Endothelial cell of umbilical vein (primary cell): ENCODE results near the gene CEACAM3. TPM values are rescaled to one million over a fixed set of nuclear protein-coding genes. Genes with fewer than 3 reads are reported as not detected.

Experiments
- BruUV-seq: library from RNA; stranded (reverse); fragments of 400-500 nt; replicated peaks from 2 replicates; lab custom pipeline; 2021; lab: Mats Ljungman, UMichigan
- CTCF ChIA-PET: fragments of 300-600, 350-600 bp; sonication (Branson Sonifier 250); formaldehyde crosslinking; loops from one replicate; lab custom pipeline; 2021; ENCODE audit warnings: antibody characterized with exemption, inconsistent platforms; lab: Charles Lee
- POLR2A ChIA-PET: fragments of 300-600, 350-600 bp; sonication (Branson Sonifier 250); formaldehyde crosslinking; loops from one replicate; lab custom pipeline; 2021; ENCODE audit warnings: antibody characterized with exemption, inconsistent platforms; lab: Charles Lee
- DNase-seq: peaks from one replicate; pipeline ENCODE4 v3.0.0-alpha.2; 2011; ENCODE audit warnings: low read depth, low spot score
- FAIRE-seq: peaks from 2 replicates; lab custom pipeline; 2011; peaks lifted over from hg19 to GRCh38; lab: Jason Lieb, UNC
- H2AFZ ChIP-seq: 2 replicates; pipeline ENCODE4 v1.6.0; 2012; ENCODE audit warnings: low read depth, low read length, control low read depth, inconsistent platforms
- H3K27ac ChIP-seq: 2 replicates; pipeline ENCODE4 v1.5.1; 2011; ENCODE audit warnings: low read depth, mild to moderate bottlenecking, control low read depth, low read length, moderate library complexity; ENCODE audit not compliant: insufficient read depth
- H3K27me3 ChIP-seq, 2 experiments: 2 replicates each; pipeline versions ENCODE4 v1.6.0 to v1.6.1; 2011; ENCODE audit warnings: low read length in 2 of 2, mixed read lengths in 1 of 2; ENCODE audit not compliant: control insufficient read depth in 2 of 2, insufficient read depth in 2 of 2
- H3K36me3 ChIP-seq, 2 experiments: 2 replicates in 1 of 2; 3 replicates in 1 of 2; pipeline ENCODE4 v1.5.1; 2011; ENCODE audit warnings: low read length in 2 of 2, mild to moderate bottlenecking in 1 of 2, moderate library complexity in 1 of 2; ENCODE audit not compliant: control insufficient read depth in 2 of 2, insufficient read depth in 2 of 2; ENCODE audit errors: extremely low read depth in 1 of 2
- H3K4me1 ChIP-seq: 3 replicates; pipeline ENCODE4 v1.5.1; 2011; ENCODE audit warnings: mild to moderate bottlenecking, low read length; ENCODE audit not compliant: control insufficient read depth, insufficient read depth; ENCODE audit errors: extremely low read depth
- H3K4me2 ChIP-seq: 2 replicates; pipeline ENCODE4 v1.6.1; 2011; ENCODE audit warnings: low read length, control low read depth, mixed read lengths; ENCODE audit not compliant: insufficient read depth
- H3K4me3 ChIP-seq, 3 experiments: fragments of 200-600 bp in 1 of 3; sonication (generic), shearing (Covaris generic) in 1 of 3; replicated peaks in 1 of 3; 2 replicates each; pipeline ENCODE4 v1.5.1; 2011 to 2016; ENCODE audit warnings: control low read depth in 3 of 3, low read length in 3 of 3, mild to moderate bottlenecking in 2 of 3, inconsistent platforms in 1 of 3, low read depth in 1 of 3, moderate library complexity in 1 of 3; ENCODE audit not compliant: insufficient read depth in 1 of 3
- H3K79me2 ChIP-seq: 2 replicates; pipeline ENCODE4 v1.6.0; 2012; ENCODE audit warnings: low read length, inconsistent platforms; ENCODE audit not compliant: control insufficient read depth, insufficient read depth
- H3K9ac ChIP-seq: replicated peaks from 2 replicates; pipeline ENCODE3; 2011; ENCODE audit warnings: low read length, control low read depth; ENCODE audit not compliant: insufficient read depth; ENCODE audit errors: extremely low read depth
- H3K9me1 ChIP-seq: replicated peaks from 3 replicates; pipeline ENCODE4 v1.6.0; 2011; ENCODE audit warnings: mild to moderate bottlenecking, low read length; ENCODE audit not compliant: control insufficient read depth, insufficient read depth; ENCODE audit errors: extremely low read depth
- H3K9me3 ChIP-seq: replicated peaks from 2 replicates; pipeline ENCODE4 v1.5.1; 2012; ENCODE audit warnings: low read length, inconsistent platforms; ENCODE audit not compliant: control insufficient read depth, insufficient read depth
- H4K20me1 ChIP-seq: replicated peaks from 2 replicates; pipeline ENCODE3; 2011; ENCODE audit warnings: mild to moderate bottlenecking, low read length; ENCODE audit not compliant: control insufficient read depth, insufficient read depth; ENCODE audit errors: extremely low read depth
- CTCF ChIP-seq, 2 donors: IDR thresholded peaks; 1 replicate in 1 of 2; 2 replicates in 1 of 2; pipeline ENCODE4 v1.5.1; 2011; ENCODE audit warnings: low read length in 2 of 2, mild to moderate bottlenecking in 2 of 2, moderate library complexity in 2 of 2, control low read depth in 1 of 2, inconsistent platforms in 1 of 2, low read depth in 1 of 2; ENCODE audit not compliant: insufficient read depth in 1 of 2; ENCODE audit errors: extremely low read depth in 1 of 2
- EZH2 ChIP-seq: IDR thresholded peaks from 2 replicates; pipeline ENCODE4 v1.6.1; 2012; ENCODE audit warnings: borderline replicate concordance, low read depth, mild to moderate bottlenecking, moderate library complexity, low read length, inconsistent platforms; ENCODE audit not compliant: severe bottlenecking
- FOS ChIP-seq: IDR thresholded peaks from 2 replicates; pipeline ENCODE4 v1.6.1; 2011; ENCODE audit warnings: mild to moderate bottlenecking, low read length, moderate library complexity, borderline replicate concordance; ENCODE audit not compliant: insufficient read depth
- GATA2 ChIP-seq: IDR thresholded peaks from 2 replicates; pipeline ENCODE4 v1.7.0; 2011; ENCODE audit warnings: low read depth, mild to moderate bottlenecking, moderate library complexity, mixed read lengths, low read length; ENCODE audit not compliant: insufficient read length, insufficient read depth
- JUN ChIP-seq: IDR thresholded peaks from 2 replicates; pipeline ENCODE4 v1.6.1; 2011; ENCODE audit warnings: borderline replicate concordance, low read depth; ENCODE audit not compliant: insufficient read length, insufficient read depth
- MAX ChIP-seq: IDR thresholded peaks from 2 replicates; pipeline ENCODE4 v1.6.1; 2011; ENCODE audit not compliant: insufficient read depth, insufficient read length
- MYC ChIP-seq: IDR thresholded peaks from one replicate; pipeline ENCODE4 v1.6.1; 2011; ENCODE audit warnings: mild to moderate bottlenecking, low read depth, low read length
- POLR2A ChIP-seq: IDR thresholded peaks from 2 replicates; pipeline ENCODE4 v1.6.1; 2012; ENCODE audit warnings: low read depth, mild to moderate bottlenecking, control low read depth, low read length
- POLR2AphosphoS5 ChIP-seq: IDR thresholded peaks from 2 replicates; pipeline ENCODE4 v1.6.1; 2012; ENCODE audit warnings: low read depth, mild to moderate bottlenecking, control low read depth, low read length, moderate library complexity; ENCODE audit not compliant: insufficient read depth
- dilution Hi-C: fragments of 300-500 bp; cut with MboI; formaldehyde crosslinking; loops from one replicate; pipeline ENCODE4 v1.15.0; 2019; ENCODE audit warnings: low sequenced_read_pairs; ENCODE audit not compliant: extremely low pct_ligation_motif_present
- intact Hi-C: fragments of 100-400 bp; cut with micrococcal nuclease; formaldehyde crosslinking; loops from one replicate; pipeline ENCODE4 v1.10.0; 2022
- polyA plus RNA-seq, 4 experiments: library from polyadenylated mRNA; depleted of rRNA in 3 of 4; stranded (reverse) in 3 of 4; unstranded in 1 of 4; fragments of >200 nt; gene quantifications; 2 replicates each; pipeline versions ENCODE4 v1.2.1 to v1.2.3, GENCODE V29; 2011 to 2012; ENCODE audit warnings: missing spikeins in 1 of 4
- total RNA-seq: library from RNA; stranded (reverse); gene quantifications from 2 replicates; pipeline ENCODE4 v1.2.3, GENCODE V29; 2021

Gene CEACAM3
- total and polyA plus RNA-seq, 2 donors (not counting 3 experiments of a cell fraction or from before 2014, with no cell fraction given), result not detected

GRCh38 chr19:41853768-41854167 lies 57.4 kb downstream of the CEACAM3 start:
- H3K4me1 ChIP-seq, result no peaks in the 10 kb centered on the region
- TF ChIP-seq JUN, result no peak
- no peak for TF ChIP-seq EZH2
- no peak for TF ChIP-seq MAX
- no peak for TF ChIP-seq POLR2AphosphoS5
- TF ChIP-seq CTCF (IDR thresholded peaks at IDR 0.05; ENCODE audit: extremely low read depth in 1 of 2, insufficient read depth in 1 of 2, low read depth in 1 of 2, low read length in 2 of 2), result no peak
- TF ChIP-seq POLR2A, result no peak
- no peak for TF ChIP-seq MYC
- TF ChIP-seq FOS, result no peak
- TF ChIP-seq GATA2, result no peak
- peaks cover 27 to 39% of the 10 kb centered on the region in 2 experiments for H3K27me3 ChIP-seq
- H2AFZ ChIP-seq, result no peak overlapping the region
- ChIA-PET POLR2A (no interaction called here), CTCF (interaction anchor here (0.8 to 1.4 kb wide), 2 partner anchors 79 to 162 kb away, joined by 3 read pairs; no protein-coding TSS in a partner anchor)
- no peaks in the 10 kb centered on the region for H3K79me2 ChIP-seq
- no peaks in the 10 kb centered on the region for H3K36me3 ChIP-seq
- H3K9ac ChIP-seq, result no peak overlapping the region
- no TSS peak for BruUV-seq
- FAIRE-seq (no peak), DNase-seq (no peak)
- no peaks in the 10 kb centered on the region for H3K9me3 ChIP-seq
- H3K4me3 ChIP-seq, result no peak overlapping the region
- H3K9me1 ChIP-seq, result no peaks in the 10 kb centered on the region
- no peak overlapping the region for H3K4me2 ChIP-seq
- no peaks in the 10 kb centered on the region for H4K20me1 ChIP-seq
- no peak overlapping the region for H3K27ac ChIP-seq
- dilution Hi-C loops, result no loop called here
- intact Hi-C loops, result no loop called here
